ENCODE data around the gene MAPK4. TPM values are rescaled to one million over a fixed set of nuclear protein-coding genes. Genes with fewer than 3 reads are reported as not detected.

The MAPK4 gene
- total RNA-seq, 1 donor from 2014 or later, result not detected

DNA sequence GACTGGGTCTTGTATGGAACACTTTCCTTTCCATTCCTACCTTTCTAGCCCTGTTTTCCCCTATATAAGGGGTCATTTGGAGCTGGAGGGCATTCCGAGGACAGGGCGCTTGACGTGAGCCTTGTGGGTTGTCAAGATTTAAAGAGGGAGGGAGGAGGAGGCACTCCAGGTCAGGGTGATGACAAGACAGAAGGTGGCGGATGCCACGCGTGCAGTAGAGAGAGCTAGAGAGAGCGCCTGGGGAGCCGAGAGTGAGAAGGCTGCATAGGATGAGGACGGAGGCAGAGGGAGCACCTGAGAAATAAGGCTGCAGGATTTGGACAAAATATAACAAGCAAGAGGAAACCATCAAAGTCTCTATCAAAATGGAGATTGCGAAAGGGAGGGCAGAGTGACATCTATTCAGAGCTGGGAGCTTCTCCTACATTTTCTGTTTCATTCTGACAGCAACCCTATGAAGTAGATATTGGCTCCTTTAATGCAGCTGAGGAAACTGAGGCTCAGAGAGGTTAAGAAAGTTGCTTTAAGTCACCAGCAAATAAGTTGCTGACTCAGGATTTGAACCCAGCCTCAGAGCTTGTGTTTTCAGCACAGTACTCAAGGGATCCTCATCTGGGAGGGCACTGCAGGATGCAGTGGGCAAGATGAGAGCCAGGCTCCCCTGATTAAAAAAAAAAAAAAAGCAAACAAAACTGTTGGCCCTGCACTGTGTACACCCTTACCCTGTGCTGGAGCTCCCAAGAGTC lies 135.7 kb downstream of the MAPK4 start:
- ChIA-PET POLR2A (interaction anchor here (0.7 kb wide), 1 partner anchor 656 kb away, joined by 5 read pairs; no protein-coding TSS in a partner anchor), CTCF (no interaction called here)
- H3K4me1 Mint-ChIP-seq, result peaks cover 13% of the 10 kb centered on the region
- intact Hi-C loops (cut with micrococcal nuclease), result no loop called here
- no peaks in the 10 kb centered on the region for H3K27me3 Mint-ChIP-seq
- no peaks in the 10 kb centered on the region for H3K9me3 Mint-ChIP-seq
- TF ChIP-seq, protein P1, sequence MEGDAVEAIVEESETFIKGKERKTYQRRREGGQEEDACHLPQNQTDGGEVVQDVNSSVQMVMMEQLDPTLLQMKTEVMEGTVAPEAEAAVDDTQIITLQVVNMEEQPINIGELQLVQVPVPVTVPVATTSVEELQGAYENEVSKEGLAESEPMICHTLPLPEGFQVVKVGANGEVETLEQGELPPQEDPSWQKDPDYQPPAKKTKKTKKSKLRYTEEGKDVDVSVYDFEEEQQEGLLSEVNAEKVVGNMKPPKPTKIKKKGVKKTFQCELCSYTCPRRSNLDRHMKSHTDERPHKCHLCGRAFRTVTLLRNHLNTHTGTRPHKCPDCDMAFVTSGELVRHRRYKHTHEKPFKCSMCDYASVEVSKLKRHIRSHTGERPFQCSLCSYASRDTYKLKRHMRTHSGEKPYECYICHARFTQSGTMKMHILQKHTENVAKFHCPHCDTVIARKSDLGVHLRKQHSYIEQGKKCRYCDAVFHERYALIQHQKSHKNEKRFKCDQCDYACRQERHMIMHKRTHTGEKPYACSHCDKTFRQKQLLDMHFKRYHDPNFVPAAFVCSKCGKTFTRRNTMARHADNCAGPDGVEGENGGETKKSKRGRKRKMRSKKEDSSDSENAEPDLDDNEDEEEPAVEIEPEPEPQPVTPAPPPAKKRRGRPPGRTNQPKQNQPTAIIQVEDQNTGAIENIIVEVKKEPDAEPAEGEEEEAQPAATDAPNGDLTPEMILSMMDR (IDR thresholded peaks at IDR 0.05), result no peak
- H3K36me3 Mint-ChIP-seq (ENCODE audit: low read depth), result no peaks in the 10 kb centered on the region
- no peak overlapping the region for H3K27ac Mint-ChIP-seq
- no peak overlapping the region for H3K4me3 Mint-ChIP-seq
- no peak for DNase-seq
- ATAC-seq (ENCODE audit: low read depth), result no peak

DNA sequence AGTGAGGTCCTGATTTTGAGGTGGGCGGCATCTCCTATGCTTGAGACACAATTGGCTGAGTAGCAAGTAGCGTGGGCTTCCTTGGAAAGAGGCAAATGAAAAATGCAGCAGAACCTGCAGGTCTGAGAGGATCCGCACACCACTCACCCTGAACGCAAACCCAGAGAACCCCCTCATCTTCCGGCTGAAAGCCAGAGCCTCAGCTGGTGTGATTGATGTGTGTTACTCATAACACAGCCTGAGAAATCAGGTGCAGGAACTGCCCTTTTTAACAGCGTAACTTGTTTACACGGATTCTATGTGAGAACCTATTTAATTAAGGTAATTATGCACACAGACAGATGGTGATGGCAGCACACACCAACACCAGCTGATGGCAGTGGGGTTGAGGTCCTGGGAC lies 136.5 kb downstream of the MAPK4 start:
- no peak overlapping the region for H3K4me3 Mint-ChIP-seq
- intact Hi-C loops (cut with micrococcal nuclease), result no loop called here
- ATAC-seq (ENCODE audit: low read depth), result no peak
- H3K36me3 Mint-ChIP-seq (ENCODE audit: low read depth), result no peaks in the 10 kb centered on the region
- POLR2A ChIA-PET, result no interaction called here
- H3K4me1 Mint-ChIP-seq, result peaks cover 13% of the 10 kb centered on the region
- no peak for DNase-seq
- H3K27me3 Mint-ChIP-seq, result no peaks in the 10 kb centered on the region
- CTCF ChIA-PET, result no interaction called here
- TF ChIP-seq, protein P1 (IDR thresholded peaks at IDR 0.05), result no peak
- H3K27ac Mint-ChIP-seq, result no peak overlapping the region
- H3K9me3 Mint-ChIP-seq, result no peaks in the 10 kb centered on the region

DNA sequence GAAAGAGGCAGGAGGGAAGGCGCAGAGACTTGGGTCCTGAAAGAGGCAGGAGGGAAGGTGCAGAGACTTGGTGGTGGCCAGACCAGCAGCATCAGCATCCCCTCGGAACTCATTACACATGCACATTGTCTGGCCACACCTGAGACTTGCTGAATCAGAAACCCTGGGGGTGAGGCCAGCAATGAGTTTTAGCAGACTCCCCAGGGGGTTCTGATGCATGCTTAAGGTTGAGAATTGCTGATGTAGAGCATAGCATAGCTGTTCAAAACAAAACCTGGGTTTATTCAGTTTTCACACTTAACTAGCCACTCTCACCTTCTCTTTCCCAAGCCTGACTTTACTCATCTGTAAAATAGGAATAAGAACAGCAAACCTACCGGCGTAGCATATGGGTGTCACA lies 137.0 kb downstream of the MAPK4 start:
- no peak for ATAC-seq (ENCODE audit: low read depth)
- no peaks in the 10 kb centered on the region for H3K36me3 Mint-ChIP-seq (ENCODE audit: low read depth)
- H3K4me3 Mint-ChIP-seq, result no peak overlapping the region
- H3K4me1 Mint-ChIP-seq, result peaks cover 13% of the 10 kb centered on the region
- no peaks in the 10 kb centered on the region for H3K9me3 Mint-ChIP-seq
- ChIA-PET POLR2A (no interaction called here), CTCF (no interaction called here)
- H3K27ac Mint-ChIP-seq, result no peak overlapping the region
- TF ChIP-seq, protein P1 (IDR thresholded peaks at IDR 0.05), result no peak
- no peaks in the 10 kb centered on the region for H3K27me3 Mint-ChIP-seq
- intact Hi-C loops (cut with micrococcal nuclease), result no loop called here
- no peak for DNase-seq

DNA sequence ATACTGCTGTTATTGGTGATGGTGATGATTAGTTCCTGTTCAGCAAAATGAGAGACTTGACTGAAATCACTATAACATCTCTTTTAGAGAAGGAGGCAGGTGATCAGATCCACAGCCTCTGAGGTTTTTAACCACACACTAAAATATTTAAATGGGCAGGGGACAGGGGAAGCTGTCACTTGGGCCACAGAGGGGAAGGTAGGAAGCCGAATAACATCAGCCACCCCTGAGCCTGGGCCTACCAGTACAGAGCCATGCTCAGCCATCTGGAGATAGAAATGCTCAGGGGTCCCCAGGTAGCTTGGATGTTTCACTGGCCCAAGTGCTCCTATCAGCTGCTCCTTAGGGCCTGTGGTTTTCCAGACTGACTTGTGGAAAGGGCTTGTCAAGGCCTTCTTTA lies 137.6 kb downstream of the MAPK4 start:
- ChIA-PET POLR2A (no interaction called here), CTCF (no interaction called here)
- H3K4me1 Mint-ChIP-seq, result peaks cover 13% of the 10 kb centered on the region
- intact Hi-C loops (cut with micrococcal nuclease), result no loop called here
- TF ChIP-seq, protein P1 (IDR thresholded peaks at IDR 0.05), result no peak
- no peak overlapping the region for H3K27ac Mint-ChIP-seq
- H3K4me3 Mint-ChIP-seq, result no peak overlapping the region
- DNase-seq (no peak), ATAC-seq (ENCODE audit: low read depth) (no peak)
- no peaks in the 10 kb centered on the region for H3K9me3 Mint-ChIP-seq
- no peaks in the 10 kb centered on the region for H3K36me3 Mint-ChIP-seq (ENCODE audit: low read depth)
- no peaks in the 10 kb centered on the region for H3K27me3 Mint-ChIP-seq

DNA sequence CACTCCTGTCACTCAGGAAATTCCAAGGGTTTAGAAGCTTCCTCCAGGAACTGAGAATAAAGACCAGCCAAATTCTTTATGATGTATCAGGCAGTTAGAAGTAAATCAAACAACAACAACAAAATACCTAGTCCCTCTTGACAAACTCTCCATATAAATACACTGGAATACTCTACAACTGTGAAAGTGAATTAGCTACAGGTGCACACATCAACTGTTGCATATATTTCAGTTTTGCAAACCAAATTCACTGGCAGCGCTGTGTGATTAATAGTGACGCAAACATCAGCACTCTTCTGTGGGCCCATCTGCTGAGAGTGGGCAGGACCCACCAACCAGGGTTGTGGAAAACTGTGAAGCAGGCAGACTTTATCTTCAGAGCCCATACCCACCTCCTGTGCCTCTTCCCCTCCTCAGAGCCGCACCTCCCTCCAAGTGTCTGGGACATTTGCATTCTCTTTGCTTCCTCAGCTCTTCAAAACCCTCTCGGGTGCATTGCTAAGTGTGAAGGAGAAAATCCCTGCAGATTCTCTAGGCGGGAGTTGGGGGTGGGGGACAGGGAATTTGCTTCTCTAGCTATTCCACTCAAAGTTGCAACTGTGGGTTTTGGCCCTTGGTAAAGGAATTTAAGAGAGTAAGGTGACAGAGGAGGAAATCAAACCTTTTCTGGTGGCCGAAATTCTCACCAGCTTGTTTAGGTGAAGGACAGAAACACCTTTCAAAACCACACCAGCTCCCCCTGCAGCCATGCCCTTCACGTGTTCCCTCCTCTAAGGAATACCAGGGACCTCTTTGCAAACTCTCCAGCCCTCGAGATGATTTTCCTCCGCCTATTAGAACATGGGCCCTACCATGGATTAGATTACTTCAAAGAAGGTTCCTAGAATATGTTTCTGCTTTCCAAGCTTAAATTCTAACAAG lies 140.6 kb downstream of the MAPK4 start:
- H3K27ac Mint-ChIP-seq, result no peak overlapping the region
- CTCF ChIA-PET, result no interaction called here
- peaks cover 13% of the 10 kb centered on the region for H3K4me1 Mint-ChIP-seq
- POLR2A ChIA-PET, result no interaction called here
- intact Hi-C loops (cut with micrococcal nuclease), result no loop called here
- TF ChIP-seq, protein P1 (IDR thresholded peaks at IDR 0.05), result no peak
- H3K36me3 Mint-ChIP-seq (ENCODE audit: low read depth), result no peaks in the 10 kb centered on the region
- no peaks in the 10 kb centered on the region for H3K9me3 Mint-ChIP-seq
- DNase-seq (no peak), ATAC-seq (ENCODE audit: low read depth) (no peak)
- H3K27me3 Mint-ChIP-seq, result peaks cover 7% of the 10 kb centered on the region
- no peak overlapping the region for H3K4me3 Mint-ChIP-seq
